ENCODE data around the gene DUSP10. TPM values are rescaled to one million over a fixed set of nuclear protein-coding genes. Genes with fewer than 3 reads are reported as not detected.

The DUSP10 gene
- total and polyA plus RNA-seq, 2 donors (not counting 1 experiment from before 2014, with no cell fraction given): 22.8 to 37.7 TPM

DNA sequence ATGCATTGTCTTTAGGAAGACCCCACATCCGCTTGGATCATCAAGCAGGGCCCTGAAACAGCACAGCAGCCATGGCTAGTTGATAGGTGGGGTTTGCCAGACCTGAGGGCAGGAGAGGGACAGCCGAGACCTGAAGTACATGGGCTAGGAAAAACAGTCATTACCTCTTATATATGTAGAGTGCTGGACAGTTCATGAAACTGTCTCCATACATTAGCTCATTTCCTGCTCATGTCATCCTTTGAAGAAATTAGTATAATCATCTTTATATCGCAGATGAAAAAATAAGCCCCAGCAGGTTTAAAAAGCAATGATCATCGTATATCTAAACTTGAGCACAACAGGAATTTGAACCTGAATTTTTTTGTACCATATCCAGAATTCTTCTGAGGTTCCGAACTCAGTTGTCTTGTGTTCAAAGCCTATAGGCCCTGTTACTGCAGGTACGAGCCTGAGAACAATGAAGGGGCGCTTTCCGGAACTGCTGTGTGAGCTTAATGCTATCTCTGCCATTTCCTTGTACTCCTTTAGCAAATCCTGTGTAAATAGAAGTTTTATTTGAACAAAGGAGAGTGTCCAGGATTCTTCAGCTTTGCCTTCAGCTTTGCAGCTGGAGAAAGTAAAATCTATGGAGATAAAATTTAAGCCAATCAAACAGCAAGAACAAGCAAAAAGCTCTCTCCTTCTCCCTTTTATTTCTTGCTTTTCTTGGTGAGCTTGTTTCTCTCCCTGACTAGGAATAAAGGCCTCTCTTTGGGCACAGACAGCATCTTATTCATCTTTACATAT is 32.4 kb upstream of the DUSP10 start:
- 96% methylated on average over 4 of the region's 8 CpGs for WGBS (ENCODE audit: insufficient coverage)
- H2AFZ ChIP-seq (ENCODE audit: insufficient read depth, low read depth, low read length, poor library complexity, severe bottlenecking): no peak overlapping the region
- intact Hi-C loops (cut with micrococcal nuclease): no loop called here

DNA sequence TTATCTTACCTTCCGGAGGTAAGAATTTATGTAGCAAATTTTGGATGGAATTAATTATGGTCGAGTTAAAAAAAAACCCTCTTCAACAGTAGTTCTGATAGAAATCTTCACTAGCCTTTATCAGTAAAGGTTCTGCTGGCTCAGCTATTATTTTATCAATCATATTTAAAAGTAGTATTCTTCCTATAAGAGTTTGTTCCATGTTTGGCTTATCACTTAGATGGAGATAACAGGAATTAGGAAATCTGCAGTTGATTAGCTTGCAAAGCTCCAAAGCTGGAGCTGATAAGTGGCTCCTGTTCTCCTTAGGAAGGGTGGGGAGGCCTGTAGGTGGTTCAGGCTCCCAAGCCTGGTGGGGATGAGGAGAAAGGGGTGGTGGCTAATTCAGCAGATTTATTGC is 31.5 kb upstream of the DUSP10 start:
- Mint-ChIP-seq H3K27ac (no peak overlapping the region), H3K4me1 (peaks cover 34% of the 10 kb centered on the region), H3K9me3 (ENCODE audit: insufficient read depth) (no peaks in the 10 kb centered on the region), H3K27me3 (no peaks in the 10 kb centered on the region), H3K4me3 (no peak overlapping the region)
- no peak overlapping the region for H3K27ac ChIP-seq (ENCODE audit: low read length in 2 of 2)
- intact Hi-C loops (cut with micrococcal nuclease): no loop called here
- ChIA-PET POLR2A (no interaction called here), CTCF (interaction anchor here (0.7 kb wide), 1 partner anchor 30 kb away, joined by 3 read pairs; no protein-coding TSS in a partner anchor)
- no peak overlapping the region for H3K9ac ChIP-seq (ENCODE audit: low read length)
- DNase-seq (no peak), ATAC-seq (ENCODE audit: low read depth) (no peak)
- no peaks in the 10 kb centered on the region for H3K79me2 ChIP-seq (ENCODE audit: control insufficient read depth, insufficient read depth, low read length)
- H3K4me2 ChIP-seq (replicated peaks; ENCODE audit: low read depth, low read length, poor library complexity, severe bottlenecking): no peak overlapping the region
- no peaks in the 10 kb centered on the region for H4K20me1 ChIP-seq (ENCODE audit: control insufficient read depth, insufficient read depth, low read length, poor library complexity, severe bottlenecking)
- no peaks in the 10 kb centered on the region for H3K27me3 ChIP-seq (replicated peaks in 1 of 4; ENCODE audit: control extremely low read depth in 1 of 4, control insufficient read depth in 3 of 4, insufficient read depth in 4 of 4, low read length in 3 of 4)
- TF ChIP-seq, protein P1, sequence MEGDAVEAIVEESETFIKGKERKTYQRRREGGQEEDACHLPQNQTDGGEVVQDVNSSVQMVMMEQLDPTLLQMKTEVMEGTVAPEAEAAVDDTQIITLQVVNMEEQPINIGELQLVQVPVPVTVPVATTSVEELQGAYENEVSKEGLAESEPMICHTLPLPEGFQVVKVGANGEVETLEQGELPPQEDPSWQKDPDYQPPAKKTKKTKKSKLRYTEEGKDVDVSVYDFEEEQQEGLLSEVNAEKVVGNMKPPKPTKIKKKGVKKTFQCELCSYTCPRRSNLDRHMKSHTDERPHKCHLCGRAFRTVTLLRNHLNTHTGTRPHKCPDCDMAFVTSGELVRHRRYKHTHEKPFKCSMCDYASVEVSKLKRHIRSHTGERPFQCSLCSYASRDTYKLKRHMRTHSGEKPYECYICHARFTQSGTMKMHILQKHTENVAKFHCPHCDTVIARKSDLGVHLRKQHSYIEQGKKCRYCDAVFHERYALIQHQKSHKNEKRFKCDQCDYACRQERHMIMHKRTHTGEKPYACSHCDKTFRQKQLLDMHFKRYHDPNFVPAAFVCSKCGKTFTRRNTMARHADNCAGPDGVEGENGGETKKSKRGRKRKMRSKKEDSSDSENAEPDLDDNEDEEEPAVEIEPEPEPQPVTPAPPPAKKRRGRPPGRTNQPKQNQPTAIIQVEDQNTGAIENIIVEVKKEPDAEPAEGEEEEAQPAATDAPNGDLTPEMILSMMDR (IDR thresholded peaks at IDR 0.05): no peak
- no peak for TF ChIP-seq EZH2 (IDR thresholded peaks at IDR 0.05; ENCODE audit: borderline replicate concordance, insufficient read depth, low read depth, low read length, poor library complexity, severe bottlenecking)
- H3K36me3 ChIP-seq (replicated peaks in 1 of 2; ENCODE audit: control extremely low read depth in 1 of 2, control insufficient read depth in 1 of 2, extremely low read depth in 1 of 2, insufficient read depth in 2 of 2, low read length in 1 of 2): no peaks in the 10 kb centered on the region
- no peak overlapping the region for H2AFZ ChIP-seq (ENCODE audit: insufficient read depth, low read depth, low read length, poor library complexity, severe bottlenecking)
- no CpG with 5 or more reads among the region's 2 CpGs for WGBS (ENCODE audit: insufficient coverage)
- no peak overlapping the region for H3K4me3 ChIP-seq (ENCODE audit: control extremely low read depth in 1 of 5, extremely low read depth in 1 of 5, insufficient read depth in 1 of 5, low read depth in 2 of 5, low read length in 4 of 5)
- H3K9me3 ChIP-seq (ENCODE audit: control extremely low read depth in 1 of 3, control insufficient read depth in 2 of 3, insufficient read depth in 1 of 3, low read length in 2 of 3): no peaks in the 10 kb centered on the region
- peaks cover 25 to 31% of the 10 kb centered on the region in 2 donors for H3K4me1 ChIP-seq (ENCODE audit: control insufficient read depth in 2 of 2, insufficient read depth in 2 of 2, low read length in 2 of 2)

More for the DNA sequence above, 32.4 kb upstream of the DUSP10 start:
- no peak for ATAC-seq (ENCODE audit: low read depth)
- H3K27ac ChIP-seq (ENCODE audit: low read length in 2 of 2): no peak overlapping the region
- peaks cover 33 to 39% of the 10 kb centered on the region in 2 donors for H3K4me1 ChIP-seq (ENCODE audit: control insufficient read depth in 2 of 2, insufficient read depth in 2 of 2, low read length in 2 of 2)
- H3K4me3 ChIP-seq (ENCODE audit: control extremely low read depth in 1 of 5, extremely low read depth in 1 of 5, insufficient read depth in 1 of 5, low read depth in 2 of 5, low read length in 4 of 5): no peak overlapping the region
- peaks cover 43% of the 10 kb centered on the region for H3K4me1 Mint-ChIP-seq
- ChIA-PET POLR2A (no interaction called here), CTCF (interaction anchor here (0.7 to 1.8 kb wide), 2 partner anchors 13 to 31 kb away, joined by 3 to 4 read pairs; no protein-coding TSS in a partner anchor)
- no peaks in the 10 kb centered on the region for H3K36me3 ChIP-seq (replicated peaks in 1 of 2; ENCODE audit: control extremely low read depth in 1 of 2, control insufficient read depth in 1 of 2, extremely low read depth in 1 of 2, insufficient read depth in 2 of 2, low read length in 1 of 2)
- no peak overlapping the region for H3K27ac Mint-ChIP-seq
- no peaks in the 10 kb centered on the region for H3K27me3 Mint-ChIP-seq
- no peak overlapping the region for H3K9ac ChIP-seq (ENCODE audit: low read length)
- H3K4me2 ChIP-seq (replicated peaks; ENCODE audit: low read depth, low read length, poor library complexity, severe bottlenecking): no peak overlapping the region
- H3K9me3 Mint-ChIP-seq (ENCODE audit: insufficient read depth): no peaks in the 10 kb centered on the region
- no peaks in the 10 kb centered on the region for H3K9me3 ChIP-seq (ENCODE audit: control extremely low read depth in 1 of 3, control insufficient read depth in 2 of 3, insufficient read depth in 1 of 3, low read length in 2 of 3)
- H4K20me1 ChIP-seq (ENCODE audit: control insufficient read depth, insufficient read depth, low read length, poor library complexity, severe bottlenecking): no peaks in the 10 kb centered on the region
- TF ChIP-seq, protein P1 (IDR thresholded peaks at IDR 0.05): no peak
- TF ChIP-seq EZH2 (IDR thresholded peaks at IDR 0.05; ENCODE audit: borderline replicate concordance, insufficient read depth, low read depth, low read length, poor library complexity, severe bottlenecking): no peak
- no peaks in the 10 kb centered on the region for H3K79me2 ChIP-seq (ENCODE audit: control insufficient read depth, insufficient read depth, low read length)
- no peaks in the 10 kb centered on the region for H3K27me3 ChIP-seq (replicated peaks in 1 of 4; ENCODE audit: control extremely low read depth in 1 of 4, control insufficient read depth in 3 of 4, insufficient read depth in 4 of 4, low read length in 3 of 4)
- no peak overlapping the region for H3K4me3 Mint-ChIP-seq
- DNase-seq: no peak

Measured in B cell (primary cell).